Suppressor macrophage treated with lipopolysaccharide for 1 hour (primary cell): ENCODE results near the gene NUDCD3.

Experiments
- DNase-seq, 3 donors: peaks; one replicate each; pipeline ENCODE4 v3.0.0-alpha.2; 2020 to 2022

NUDCD3 gene

GRCh38 chr7:44477063-44477830 is 13.2 kb downstream of the NUDCD3 start:
- DNase-seq: peak; percentile 76 to 79 (median 78)

GRCh38 chr7:44476313-44476712 is 14.1 kb downstream of the NUDCD3 start:
- DNase-seq: no peak

- no peak for DNase-seq
Measured at GRCh38 chr7:44473295-44473694, 17.2 kb downstream of the NUDCD3 start.

- DNase-seq: no peak
Measured at GRCh38 chr7:44472843-44473242, 17.6 kb downstream of the NUDCD3 start.

GRCh38 chr7:44471850-44472249 is 18.6 kb downstream of the NUDCD3 start:
- DNase-seq: no peak

GRCh38 chr7:44471436-44471835 is 19.0 kb downstream of the NUDCD3 start:
- no peak for DNase-seq

- no peak for DNase-seq
Measured at GRCh38 chr7:44470628-44471245, 19.7 kb downstream of the NUDCD3 start.

GRCh38 chr7:44470135-44470479 is 20.4 kb downstream of the NUDCD3 start:
- no peak for DNase-seq

GRCh38 chr7:44469461-44470134 is 20.9 kb downstream of the NUDCD3 start:
- no peak for DNase-seq

- no peak for DNase-seq
Measured at GRCh38 chr7:44467217-44467548, 23.3 kb downstream of the NUDCD3 start.

- DNase-seq: no peak
Measured at GRCh38 chr7:44466300-44467216, 23.9 kb downstream of the NUDCD3 start.

- DNase-seq: no peak
Measured at GRCh38 chr7:44465490-44465889, 25.0 kb downstream of the NUDCD3 start.

GRCh38 chr7:44463169-44463808 is 27.2 kb downstream of the NUDCD3 start:
- no peak for DNase-seq

GRCh38 chr7:44461387-44461786 is 29.1 kb downstream of the NUDCD3 start:
- peak; percentile 9 to 42 (median 13) for DNase-seq

- no peak for DNase-seq
Measured at GRCh38 chr7:44460325-44460724, 30.1 kb downstream of the NUDCD3 start.

GRCh38 chr7:44455155-44455554 is 35.3 kb downstream of the NUDCD3 start:
- DNase-seq: no peak

GRCh38 chr7:44454348-44454747 is 36.1 kb downstream of the NUDCD3 start:
- no peak for DNase-seq

- DNase-seq: no peak
Measured at GRCh38 chr7:44451123-44451522, 39.3 kb downstream of the NUDCD3 start.

GRCh38 chr7:44449584-44449928 is 40.9 kb downstream of the NUDCD3 start:
- DNase-seq: peak; percentile 8 to 59 (median 59)

GRCh38 chr7:44448922-44449583 is 41.4 kb downstream of the NUDCD3 start:
- peak in 2 of 3 donors; percentile 6 to 24 for DNase-seq

- DNase-seq: no peak
Measured at GRCh38 chr7:44447874-44448425, 42.5 kb downstream of the NUDCD3 start.
